A549 (cell line): ENCODE results near the gene C1QTNF2. TPM values are rescaled to one million over a fixed set of nuclear protein-coding genes. Genes with fewer than 3 reads are reported as not detected.

Experiments used
- ATAC-seq, 2 experiments: fragments of 200-7000 bp in 1 of 2; fragments of >200 bp in 1 of 2; cut with Nextera tagmentation in 1 of 2; cut with Tn5 transposase in 1 of 2; 3 replicates each; pipeline versions ENCODE4 v1.8.0 to v1.9.1; 2018 to 2020; ENCODE audit warnings: mild to moderate bottlenecking in 1 of 2, moderate library complexity in 1 of 2
- CTCF ChIA-PET: fragments of 300-600 bp; sonication (Branson Sonifier 250); formaldehyde crosslinking; extraction: SDS; loops from one replicate; lab custom pipeline; 2021; ENCODE audit warnings: antibody characterized with exemption, inconsistent platforms; lab: Yijun Ruan, JAX
- POLR2A ChIA-PET: fragments of 350-600 bp; formaldehyde crosslinking; extraction: SDS; loops from one replicate; lab custom pipeline; 2021; ENCODE audit warnings: antibody characterized with exemption, inconsistent platforms; lab: Yijun Ruan, JAX
- DNase-seq, 2 experiments: peaks; one replicate each; pipeline versions ENCODE4 v3.0.0 to v3.0.0-alpha.2; 2011 to 2016; ENCODE audit warnings: low read depth in 1 of 2, low spot score in 1 of 2
- FAIRE-seq: peaks from 2 replicates; lab custom pipeline; 2011; peaks lifted over from hg19 to GRCh38; lab: Jason Lieb, UNC
- H3K27ac ChIP-seq, 2 experiments: fragments of >200 bp; sonication (Bioruptor Twin); formaldehyde crosslinking; 3 replicates each; pipeline ENCODE4 v1.5.1; 2016 to 2017
- H3K4me1 ChIP-seq: fragments of >200 bp; sonication (Bioruptor Twin); formaldehyde crosslinking; 3 replicates; pipeline ENCODE4 v1.6.1; 2016
- H3K4me2 ChIP-seq: fragments of >200 bp; sonication (Bioruptor Twin); formaldehyde crosslinking; 3 replicates; pipeline ENCODE4 v1.6.1; 2016
- H3K4me3 ChIP-seq: fragments of >200 bp; sonication (Bioruptor Twin); formaldehyde crosslinking; 3 replicates; pipeline ENCODE4 v1.5.1; 2016
- H3K9me3 ChIP-seq: fragments of >200 bp; sonication (Bioruptor Twin); formaldehyde crosslinking; 3 replicates; pipeline ENCODE4 v1.6.1; 2016
- ATOH8 ChIP-seq: fragments of 250-450 bp; sonication (Bioruptor Pico); IDR thresholded peaks from 2 replicates; pipeline ENCODE4 v1.5.0; 2020; ENCODE audit warnings: low read depth, mild to moderate bottlenecking, moderate library complexity
- BHLHE40 ChIP-seq: IDR thresholded peaks from 2 replicates; pipeline ENCODE4 v1.6.1; 2012; ENCODE audit warnings: low read depth, low read length, inconsistent platforms
- CHD2 ChIP-seq: fragments of 150-350 bp; IDR thresholded peaks from 2 replicates; pipeline ENCODE4 v1.6.1; 2014; ENCODE audit warnings: low read length; ENCODE audit not compliant: partially characterized antibody
- CHD4 ChIP-seq: fragments of 200-600 bp; sonication (generic); IDR thresholded peaks from 2 replicates; pipeline ENCODE4 v1.6.1; 2016; ENCODE audit warnings: antibody characterized with exemption, mild to moderate bottlenecking, borderline replicate concordance
- ELK1 ChIP-seq: fragments of 150-350 bp; IDR thresholded peaks from 2 replicates; pipeline ENCODE4 v1.6.1; 2014; ENCODE audit warnings: low read depth, mild to moderate bottlenecking, low read length
- FOSB ChIP-seq: fragments of 250-450 bp; sonication (Bioruptor Pico); IDR thresholded peaks from 2 replicates; pipeline ENCODE4 v1.5.0; 2020; ENCODE audit warnings: mild to moderate bottlenecking, moderate library complexity
- FOSL2 ChIP-seq, 2 experiments: fragments of 450-650 bp in 1 of 2; fragments of >200 bp in 1 of 2; sonication (Bioruptor Twin) in 1 of 2; formaldehyde crosslinking; IDR thresholded peaks; 2 replicates each; pipeline versions ENCODE4 v1.5.0 to v1.6.1; 2016 to 2020; ENCODE audit warnings: mild to moderate bottlenecking in 1 of 2, moderate library complexity in 1 of 2
- HDAC2 ChIP-seq: fragments of 200-600 bp; sonication (generic); IDR thresholded peaks from 2 replicates; pipeline ENCODE4 v1.6.1; 2016
- HES2 ChIP-seq: fragments of >200 bp; sonication (Bioruptor Twin); formaldehyde crosslinking; IDR thresholded peaks from 2 replicates; pipeline ENCODE4 v1.6.1; 2016
- HEYL ChIP-seq: fragments of 250-450 bp; sonication (Bioruptor Pico); IDR thresholded peaks from 2 replicates; pipeline ENCODE4 v1.8.0; 2021; ENCODE audit warnings: mild to moderate bottlenecking, moderate library complexity
- HOXA7 ChIP-seq: fragments of 250-450 bp; sonication (Bioruptor Pico); IDR thresholded peaks from 2 replicates; pipeline ENCODE4 v1.5.0; 2020; ENCODE audit warnings: mild to moderate bottlenecking, moderate library complexity
- HOXB13 ChIP-seq: fragments of 250-450 bp; sonication (Bioruptor Pico); IDR thresholded peaks from 2 replicates; pipeline ENCODE4 v1.5.0; 2020; ENCODE audit warnings: low read depth, mild to moderate bottlenecking, moderate library complexity
- JUN ChIP-seq, 2 experiments: fragments of >200 bp; sonication (Bioruptor Twin); formaldehyde crosslinking; IDR thresholded peaks; 2 replicates in 1 of 2; 3 replicates in 1 of 2; pipeline ENCODE4 v1.6.1; 2016 to 2017
- KDM5A ChIP-seq: fragments of 200-600 bp; sonication (generic); IDR thresholded peaks from 2 replicates; pipeline ENCODE4 v1.6.1; 2016; ENCODE audit warnings: antibody characterized with exemption, mild to moderate bottlenecking
- MAFK ChIP-seq: fragments of 450-650 bp; IDR thresholded peaks from 2 replicates; pipeline ENCODE4 v1.6.1; 2014; ENCODE audit not compliant: partially characterized antibody
- PHF8 ChIP-seq: fragments of 200-600 bp; sonication (generic); IDR thresholded peaks from 2 replicates; pipeline ENCODE4 v1.6.1; 2016; ENCODE audit warnings: low read depth, mild to moderate bottlenecking, antibody characterized with exemption, moderate library complexity, borderline replicate concordance
- POLR2A ChIP-seq: IDR thresholded peaks from 2 replicates; pipeline ENCODE4 v1.6.1; 2012; ENCODE audit warnings: mild to moderate bottlenecking, low read length
- ZFP36 ChIP-seq: fragments of 450-650 bp; IDR thresholded peaks from 2 replicates; pipeline ENCODE4 v1.6.1; 2014; ENCODE audit warnings: borderline replicate concordance; ENCODE audit not compliant: partially characterized antibody
- ZNF302 ChIP-seq: fragments of 250-450 bp; sonication (Bioruptor Pico); IDR thresholded peaks from 2 replicates; pipeline ENCODE4 v1.9.0; 2021; ENCODE audit warnings: inconsistent platforms, mild to moderate bottlenecking, moderate library complexity
- ZSCAN20 ChIP-seq: fragments of 250-450 bp; sonication (Bioruptor Pico); IDR thresholded peaks from 2 replicates; pipeline ENCODE4 v1.8.0; 2022; ENCODE audit warnings: mild to moderate bottlenecking, moderate library complexity
- WGBS: methylation state at CpG from one replicate; pipeline ENCODE4 v1.1.6; 2017; ENCODE audit errors: missing lambda C conversion rate; 5-methylcytosine and 5-hydroxymethylcytosine counted together
- polyA plus RNA-seq, 4 experiments: library from polyadenylated mRNA; depleted of rRNA in 3 of 4; stranded (reverse); fragments of >200 nt; fragmentation: RNase III in 1 of 4; extraction: RNeasy Plus Mini Kit Qiagen cat#74134 plus additional on column Dnase treatment in 1 of 4; gene quantifications; 2 replicates in 3 of 4; 3 replicates in 1 of 4; pipeline ENCODE4 v1.2.3, GENCODE V29; 2011 to 2017

Gene C1QTNF2
- polyA plus RNA-seq, 2 of the 4 experiments (the other 2 are of a cell fraction), result 0.04 to 0.06 TPM

- CTCF ChIA-PET, result interaction anchor here (0.5 to 4.5 kb wide), 4 partner anchors 17 to 27 kb away, joined by 3 to 24 read pairs (median 4); no protein-coding TSS in a partner anchor
- H3K27ac ChIP-seq, result peak overlapping the region in 1 of 2 experiments; percentile 3; a peak in 1 of 6 replicates
- H3K4me3 ChIP-seq, result no peak overlapping the region
- no peaks in the 10 kb centered on the region for H3K9me3 ChIP-seq
- DNase-seq (no peak), ATAC-seq (no peak), FAIRE-seq (no peak)
- 98% methylated on average over 2 of the region's 2 CpGs for WGBS
- no peak for TF ChIP-seq HEYL (CRISPR knock-in tag)
- no peak for TF ChIP-seq HOXB13 (CRISPR knock-in tag)
- no peak for TF ChIP-seq CHD2
- TF ChIP-seq HES2, result no peak
- no peak for TF ChIP-seq MAFK
- no peak for TF ChIP-seq ZNF302 (CRISPR knock-in tag)
- H3K4me1 ChIP-seq, result 0 out of 3 replicates have a peak, but pooled peaks cover 4% of the 10 kb centered on the region
- POLR2A ChIA-PET, result no interaction called here
- H3K4me2 ChIP-seq, result no peak overlapping the region
Observed at GRCh38 chr5:160325716-160326115, 44.7 kb downstream of the C1QTNF2 start.

GRCh38 chr5:160324886-160325285, 45.5 kb downstream of the C1QTNF2 start:
- TF ChIP-seq POLR2A (no peak), PHF8 (no peak), ATOH8 (CRISPR knock-in tag) (no peak), KDM5A (no peak), BHLHE40 (no peak), ZSCAN20 (CRISPR knock-in tag) (no peak), ELK1 (no peak), FOSB (no peak), HOXB13 (CRISPR knock-in tag) (no peak)
- TF ChIP-seq, all 56 proteins: peak for 0
- WGBS, result 51% methylated on average over 2 of the region's 2 CpGs
- CTCF ChIA-PET, result interaction anchor here (0.5 to 4.5 kb wide), 3 partner anchors 20 to 244 kb away, joined by 3 to 24 read pairs (median 4); no protein-coding TSS in a partner anchor
- Histone ChIP-seq H3K4me2 (no peak overlapping the region), H3K4me1 (0 out of 3 replicates have a peak, but pooled peaks cover 4% of the 10 kb centered on the region), H3K27ac (no peak overlapping the region), H3K4me3 (no peak overlapping the region), H3K9me3 (no peaks in the 10 kb centered on the region)
- POLR2A ChIA-PET, result no interaction called here
- FAIRE-seq (no peak), ATAC-seq (no peak), DNase-seq (no peak)

GRCh38 chr5:160318409-160318808, 52.0 kb downstream of the C1QTNF2 start:
- 93% methylated on average over 4 of the region's 4 CpGs for WGBS
- ChIA-PET CTCF (interaction anchor here (0.6 kb wide), 1 partner anchor 22 kb away, joined by 3 read pairs; no protein-coding TSS in a partner anchor), POLR2A (no interaction called here)
- FAIRE-seq, result no peak
- Histone ChIP-seq H3K4me3 (no peak overlapping the region), H3K9me3 (no peaks in the 10 kb centered on the region), H3K4me1 (peaks cover 34% of the 10 kb centered on the region), H3K4me2 (no peak overlapping the region), H3K27ac (peak overlapping the region in 1 of 2 experiments; percentile 84; a peak in 3 of 6 replicates)
- no peak for DNase-seq
- ATAC-seq, result no peak
- TF ChIP-seq CHD4, result no peak
- no peak for TF ChIP-seq HDAC2
- no peak for TF ChIP-seq POLR2A
- no peak for TF ChIP-seq HOXB13 (CRISPR knock-in tag)
- no peak for TF ChIP-seq FOSL2 (IDR thresholded peaks at IDR 0.05)
- no peak for TF ChIP-seq FOSL2 (CRISPR knock-in tag; IDR thresholded peaks at IDR 0.05)
- no peak for TF ChIP-seq HOXA7 (CRISPR knock-in tag)
- no peak for TF ChIP-seq JUN (IDR thresholded peaks at IDR 0.05)
- no peak for TF ChIP-seq ZFP36
